GM21423 (cell line): ENCODE data around the gene ETV6.
"Not testable (repeated sequence)": the region's sequence is repeated elsewhere in the genome, so short reads cannot be mapped to it uniquely, and the experiment has no call there.

ENCODE experiments used
- ATAC-seq: cut with Tn5 transposase; IDR thresholded peaks from one replicate; pipeline ENCODE4 v1.9.1; 2021; ENCODE audit warnings: mild to moderate bottlenecking, moderate library complexity; ENCODE audit not compliant: unreplicated experiment

Gene ETV6

DNA sequence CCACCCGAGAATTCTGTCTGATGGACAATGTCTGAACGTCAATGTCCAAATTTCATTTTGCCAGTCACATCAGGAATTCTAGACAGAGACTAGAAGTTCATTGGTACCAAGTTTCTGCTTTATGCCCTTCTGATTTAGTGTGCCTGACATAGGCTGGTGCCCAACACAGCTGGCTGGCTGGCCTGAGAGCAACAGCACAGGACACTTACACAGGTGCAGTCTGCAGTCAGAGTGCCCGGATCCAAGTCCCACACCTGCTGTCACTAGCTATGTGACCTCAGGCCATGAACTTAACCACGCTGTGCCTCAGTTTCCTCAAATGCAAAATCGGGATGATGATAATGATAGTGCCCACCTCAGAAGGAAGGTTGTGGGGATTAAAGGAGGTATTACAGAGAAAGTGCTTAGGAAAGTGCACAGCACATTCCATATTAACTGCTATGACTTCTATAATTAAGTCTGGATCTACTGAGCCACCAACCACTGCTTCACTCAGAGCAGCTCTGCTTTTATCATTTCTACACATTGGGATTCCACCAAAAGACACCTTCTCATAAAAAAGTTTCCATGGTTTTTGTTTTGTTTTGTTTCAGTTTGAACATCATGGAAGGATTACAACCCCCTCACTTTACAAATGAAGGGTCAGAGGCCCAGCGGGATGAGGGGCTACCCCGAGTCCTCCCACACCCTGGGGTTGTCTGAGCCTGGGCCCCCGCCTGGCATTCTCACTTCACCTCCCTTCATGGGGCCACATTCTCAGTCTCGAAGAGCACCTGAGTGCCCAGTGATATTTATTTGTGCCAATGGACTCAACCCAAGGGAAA is 252.4 kb downstream of the ETV6 start:
- ATAC-seq = no peak

DNA sequence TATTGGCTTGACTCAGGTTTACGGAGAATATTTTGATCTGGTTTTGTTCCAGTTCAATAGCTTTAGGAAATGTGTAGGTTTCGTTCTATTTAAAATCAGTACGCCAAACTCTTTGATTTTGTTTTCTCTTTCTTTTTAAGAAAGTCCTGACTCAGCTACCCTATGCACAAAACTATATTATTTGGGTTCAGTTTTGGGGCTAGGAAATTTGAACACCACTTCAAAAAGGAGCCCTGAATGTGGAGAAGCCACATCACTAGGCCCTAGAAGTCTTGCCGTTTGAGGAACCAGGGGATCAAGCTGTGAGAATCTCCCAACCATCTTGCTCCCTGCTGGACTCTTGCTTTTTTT is 253.0 kb downstream of the ETV6 start:
- no peak for ATAC-seq

DNA sequence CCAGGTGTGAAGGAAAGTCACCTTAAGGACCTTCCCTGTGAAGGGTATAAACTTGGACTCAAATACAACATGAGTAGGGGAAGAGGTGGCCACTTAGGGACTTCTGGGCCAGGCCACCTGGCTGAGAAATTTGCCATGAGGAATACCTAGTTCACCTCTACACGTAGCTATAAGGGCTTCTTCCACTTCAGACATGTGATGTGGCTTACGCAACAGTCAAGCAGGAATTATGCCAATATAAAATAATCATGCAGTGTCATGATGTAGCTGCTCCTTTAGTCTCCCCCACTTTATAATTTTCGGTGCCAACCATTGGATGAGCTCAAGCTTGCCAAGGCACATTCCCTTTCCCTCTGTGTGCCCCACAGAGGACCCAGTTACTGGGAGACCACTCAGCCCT is 254.7 kb downstream of the ETV6 start:
- no peak for ATAC-seq

DNA sequence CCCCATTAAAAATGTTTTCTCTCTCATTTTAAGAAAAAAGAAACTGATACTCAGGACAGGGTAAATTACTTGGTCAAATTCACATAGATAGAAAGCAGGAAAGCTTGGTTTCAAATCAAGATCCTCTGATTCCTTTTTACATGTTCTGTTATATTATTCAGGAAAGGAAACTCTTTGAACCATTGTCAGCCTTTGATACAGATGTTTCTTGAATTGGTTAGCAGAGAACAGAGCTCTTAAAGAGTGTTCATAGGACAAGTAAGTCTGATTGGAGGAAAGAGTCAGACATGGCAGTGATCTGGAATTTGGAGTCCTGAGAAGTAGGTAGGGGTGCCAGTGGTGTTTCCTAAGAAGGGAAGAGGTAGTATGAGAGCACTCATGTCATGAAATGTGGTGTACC is 256.1 kb downstream of the ETV6 start:
- ATAC-seq = no peak

DNA sequence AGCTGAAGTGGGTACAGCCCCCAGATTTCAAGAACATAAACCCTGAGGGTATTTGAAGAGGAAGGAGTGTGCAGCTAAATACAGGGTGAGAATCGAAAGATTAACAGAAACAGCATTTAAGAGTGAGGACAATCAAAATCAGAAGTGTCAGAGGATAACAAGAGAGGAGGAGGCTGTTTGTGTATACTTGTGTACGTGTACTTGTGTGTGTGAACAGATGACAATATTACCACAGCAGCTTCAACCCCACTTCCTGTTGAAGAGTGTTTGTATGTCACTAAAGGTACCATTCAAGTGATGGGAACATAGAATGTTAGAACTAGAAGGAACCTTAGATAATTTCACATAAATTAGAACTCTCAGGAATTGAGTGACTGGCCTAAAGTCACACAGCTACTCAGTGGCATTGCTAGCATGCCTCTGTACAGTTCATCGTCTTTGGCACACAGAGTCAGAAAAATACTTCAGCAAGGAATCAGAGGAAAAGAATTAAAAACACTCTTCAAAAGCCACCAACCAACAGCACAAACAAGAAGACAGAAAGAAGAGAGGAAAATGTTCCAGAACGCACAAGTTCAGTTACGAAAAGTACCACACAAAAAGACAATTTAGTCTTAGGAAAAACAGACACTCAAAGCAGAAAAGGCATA is 256.9 kb downstream of the ETV6 start:
- ATAC-seq = no peak

DNA sequence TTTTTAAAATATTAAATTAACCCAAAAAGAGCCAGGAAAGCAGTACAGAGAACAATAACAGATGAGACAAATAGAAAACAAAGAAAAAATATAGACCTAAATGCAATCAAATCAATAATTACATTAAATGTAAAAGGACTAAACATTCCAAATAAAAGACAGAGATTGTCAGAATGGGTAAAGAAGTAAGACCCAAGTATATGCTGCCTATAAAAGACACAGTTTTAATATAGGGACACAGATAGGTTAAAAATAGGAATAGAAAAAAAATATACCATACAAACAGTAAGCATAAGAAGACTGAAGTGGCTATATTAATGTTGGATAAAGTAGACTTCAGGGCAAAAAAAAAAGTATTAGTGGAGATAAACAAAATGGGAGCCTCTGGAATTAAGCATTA is 258.2 kb downstream of the ETV6 start:
- ATAC-seq = no peak

DNA sequence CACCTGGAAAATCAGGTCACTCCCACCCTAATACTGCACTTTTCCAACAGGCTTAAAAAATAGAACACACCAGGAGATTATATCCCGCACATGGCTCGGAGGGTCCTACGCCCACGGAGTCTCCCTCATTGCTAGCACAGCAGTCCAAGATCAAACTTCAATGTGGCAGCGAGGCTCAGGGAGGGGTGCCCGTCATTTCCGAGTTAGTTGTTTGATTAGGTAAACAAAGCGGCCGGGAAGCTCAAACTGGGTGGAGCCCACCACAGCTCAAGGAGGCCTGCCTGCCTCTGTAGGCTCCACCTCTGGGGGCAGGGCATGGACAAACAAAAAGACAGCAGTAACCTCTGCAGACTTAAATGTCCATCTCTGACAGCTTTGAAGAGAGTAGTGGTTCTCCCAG is 259.9 kb downstream of the ETV6 start:
- not testable (repeated sequence) for ATAC-seq

DNA sequence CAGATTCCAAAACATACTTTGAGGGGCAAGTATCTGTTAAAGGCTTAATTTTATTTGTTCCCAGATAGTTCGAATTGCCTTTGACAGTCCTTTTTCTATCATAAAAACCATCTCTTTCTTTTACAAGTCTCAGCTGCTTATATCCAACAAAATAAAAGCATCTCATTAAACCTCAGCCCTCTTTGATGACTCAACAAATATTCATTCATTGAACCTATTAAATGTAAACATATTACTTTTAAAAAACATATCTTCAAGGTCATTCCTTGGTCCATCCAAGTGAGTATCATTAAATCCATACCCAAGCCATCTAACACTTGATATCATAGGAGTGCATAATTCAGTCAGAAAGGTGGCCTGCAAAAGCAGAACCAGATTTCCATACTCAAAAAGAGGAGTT is 266.6 kb downstream of the ETV6 start:
- no peak for ATAC-seq

DNA sequence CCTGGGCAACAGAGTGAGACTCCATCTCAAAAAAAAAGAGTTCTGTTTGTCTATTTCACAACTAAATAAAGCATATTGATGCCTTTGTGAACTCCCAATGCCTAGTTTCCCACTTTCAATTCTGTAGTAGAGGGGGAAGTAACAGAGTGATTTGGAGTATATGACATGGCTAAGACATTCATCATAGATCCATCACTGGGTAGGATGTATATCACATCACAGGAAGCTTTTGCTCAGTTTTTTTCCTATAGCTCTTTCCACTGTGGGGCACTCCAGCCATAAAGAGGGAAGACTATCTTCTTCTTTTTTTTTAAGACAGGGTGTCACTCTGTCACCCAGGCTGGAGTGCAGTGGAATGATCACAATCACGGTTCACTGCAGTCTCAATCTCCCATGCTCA is 267.3 kb downstream of the ETV6 start:
- ATAC-seq = no peak

DNA sequence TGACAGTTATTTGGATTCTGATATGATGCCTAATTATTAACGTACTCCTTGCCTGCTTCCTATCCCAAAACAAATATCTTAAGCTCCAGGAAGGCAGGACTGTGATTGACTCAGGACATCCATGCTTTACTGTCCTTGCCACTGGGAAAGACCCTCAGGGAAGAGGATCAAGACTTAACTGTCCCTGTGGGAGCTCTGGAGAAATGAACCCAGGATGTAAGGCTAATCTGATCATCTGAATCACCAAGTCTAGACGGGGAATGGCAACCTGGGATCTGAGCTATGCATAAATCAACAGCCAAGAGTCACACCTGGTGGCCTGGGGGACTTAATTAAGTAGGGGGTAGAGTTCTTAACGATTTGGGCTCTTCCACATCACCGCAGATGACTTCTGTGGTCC is 268.0 kb downstream of the ETV6 start:
- ATAC-seq = no peak

DNA sequence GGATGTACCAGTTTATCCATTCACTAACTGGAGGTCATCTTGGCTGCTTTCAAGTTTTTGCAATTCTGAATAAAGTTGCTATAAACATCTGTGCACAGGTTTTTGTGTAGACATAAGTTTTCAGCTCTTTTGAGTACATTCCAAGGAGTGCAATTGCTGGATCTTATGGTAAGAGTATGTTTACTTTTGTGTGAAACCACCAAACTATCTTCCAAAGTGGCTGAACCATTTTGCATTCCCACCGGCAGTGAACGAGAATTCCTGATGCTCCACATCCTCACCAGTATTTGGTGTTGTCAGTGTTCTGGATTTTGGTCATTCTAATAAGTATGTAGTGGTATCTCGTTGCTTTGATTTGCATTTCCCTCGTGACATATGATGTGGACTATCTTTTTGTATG is 270.8 kb downstream of the ETV6 start:
- ATAC-seq = no peak

DNA sequence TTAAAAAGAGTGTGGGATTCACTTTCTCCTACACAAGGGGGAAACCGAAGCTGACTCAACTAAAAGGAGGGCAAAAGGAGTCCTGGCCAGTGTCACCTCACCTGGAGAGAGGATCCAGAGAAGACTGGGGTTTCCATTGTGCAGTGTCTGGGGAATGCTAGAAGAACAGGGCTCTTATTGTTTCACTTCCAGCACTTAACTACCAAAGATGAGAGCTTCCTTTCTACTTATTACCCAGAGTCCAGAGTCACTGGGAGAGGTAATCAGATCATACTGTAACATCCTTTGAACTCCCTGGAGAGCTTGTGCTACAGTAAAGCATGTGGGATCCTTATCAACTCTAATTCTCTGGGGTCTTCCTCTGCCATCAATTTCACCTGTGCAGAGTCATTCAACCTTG is 272.9 kb downstream of the ETV6 start:
- ATAC-seq = no peak

DNA sequence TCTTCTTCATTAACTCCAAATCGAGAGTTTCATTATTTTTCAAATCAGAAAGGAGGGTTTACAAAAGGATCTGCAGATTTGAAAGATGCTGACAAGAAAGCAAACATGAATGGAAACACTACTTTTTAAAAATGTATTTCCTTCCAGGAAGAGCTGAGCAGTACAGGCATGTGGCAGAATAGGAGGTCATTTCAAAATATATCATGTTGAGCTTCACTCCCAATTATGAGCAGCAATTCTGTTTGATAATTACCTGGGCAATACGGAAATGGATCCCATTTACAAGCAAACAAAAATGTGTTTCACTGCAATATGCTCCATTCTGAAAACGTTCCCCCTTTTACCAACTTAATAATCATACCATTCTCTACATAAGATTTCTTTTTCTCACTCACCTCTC is 273.6 kb downstream of the ETV6 start:
- no peak for ATAC-seq

DNA sequence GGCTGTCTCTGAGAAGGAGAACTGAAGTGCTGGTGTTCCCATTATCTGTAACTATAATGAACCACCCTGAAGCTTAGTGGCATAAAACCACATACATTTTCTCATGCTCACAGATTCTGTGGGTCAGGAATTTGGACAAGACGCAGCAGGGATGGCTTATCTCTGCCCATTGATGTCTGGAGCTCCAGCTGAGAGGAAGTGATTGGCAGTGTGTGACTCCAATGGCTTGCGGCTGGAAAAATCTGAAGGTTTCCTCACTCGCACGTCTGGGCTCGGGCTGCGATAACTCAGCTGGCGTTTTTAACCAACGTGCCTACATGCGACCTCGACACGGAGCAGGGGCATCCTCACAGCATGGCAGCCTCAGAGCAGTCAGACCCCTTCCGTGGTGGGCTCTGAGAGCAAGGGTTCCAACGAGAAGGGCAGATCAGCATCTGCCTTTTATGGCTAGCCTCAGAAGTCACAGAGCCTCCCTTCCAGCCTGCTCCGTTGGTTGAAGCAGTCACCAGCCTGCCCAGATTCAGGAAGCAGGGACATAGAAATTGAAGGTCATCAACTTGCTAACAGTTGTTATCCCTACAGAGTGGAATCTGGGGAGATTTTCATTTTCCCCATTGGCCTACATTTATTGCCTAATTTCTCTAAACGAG is 277.9 kb downstream of the ETV6 start:
- no peak for ATAC-seq

DNA sequence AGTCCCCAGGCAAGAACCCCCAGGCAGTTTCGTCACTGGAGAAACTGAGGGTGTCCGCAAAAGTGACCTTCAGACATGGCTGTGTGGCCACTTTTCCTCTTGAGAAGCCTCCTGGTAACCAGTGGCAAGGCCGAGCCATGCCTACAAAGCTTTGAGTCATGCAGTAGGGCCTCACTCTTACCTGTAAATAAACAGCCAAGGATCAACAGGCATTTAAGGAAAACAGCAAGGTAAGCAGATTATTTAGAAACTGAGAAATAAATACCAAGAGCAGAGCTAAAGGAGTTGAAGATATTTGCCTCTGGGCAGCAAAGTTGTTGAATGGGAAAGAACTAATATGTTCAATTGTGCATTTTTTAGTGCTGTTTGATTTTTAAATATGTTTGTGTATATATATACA is 280.2 kb downstream of the ETV6 start:
- ATAC-seq = no peak

DNA sequence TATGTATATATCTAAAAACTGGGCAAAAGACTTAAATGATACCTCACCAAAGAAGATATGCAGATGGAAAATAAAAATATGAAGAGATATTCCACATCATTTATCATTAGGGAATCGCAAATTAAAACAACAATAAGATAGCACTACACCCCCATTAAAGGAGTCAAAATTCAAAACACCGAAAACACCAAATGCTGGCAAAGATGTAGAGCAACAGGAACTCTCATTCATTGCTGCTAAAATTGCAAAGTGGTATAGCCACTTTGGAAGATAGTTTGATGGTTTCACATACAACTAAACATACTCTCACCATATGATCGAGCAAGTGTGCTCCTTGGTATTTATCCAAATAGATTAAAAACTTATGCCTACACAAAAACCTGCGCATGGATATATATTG is 289.7 kb downstream of the ETV6 start:
- ATAC-seq = no peak

DNA sequence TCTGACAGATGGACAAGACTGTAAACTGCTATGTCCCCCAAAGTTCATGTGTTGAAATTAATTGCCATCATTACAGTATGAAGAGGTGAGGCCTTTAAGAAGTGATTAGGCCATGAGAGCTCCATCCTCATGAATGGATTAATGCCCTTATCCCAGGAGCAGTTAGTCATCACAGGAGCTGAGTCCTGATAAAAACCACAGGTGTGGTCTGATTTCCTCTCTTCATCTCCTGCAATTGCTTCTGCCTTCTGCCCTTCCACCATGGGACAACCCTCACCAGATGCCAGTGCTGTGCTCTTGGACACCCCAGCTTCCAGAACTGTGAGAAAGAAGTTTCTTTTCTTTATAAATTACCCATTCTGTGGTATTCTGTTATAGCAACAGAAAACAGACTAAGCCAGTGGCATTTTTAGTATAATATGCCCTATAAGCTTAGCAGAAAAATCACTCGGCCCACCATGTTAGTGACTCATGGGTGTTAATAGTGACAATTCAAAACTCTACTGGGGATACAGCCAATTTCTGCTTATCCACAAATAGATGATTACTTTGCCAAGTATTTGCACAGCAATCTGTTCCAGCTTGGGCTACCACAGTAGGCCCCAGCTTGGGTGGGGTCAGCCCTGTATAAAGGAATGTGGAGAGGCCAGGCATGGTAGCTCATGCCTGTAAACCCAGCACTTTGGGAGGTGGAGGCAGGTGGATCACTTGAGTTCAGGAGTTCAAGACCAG is 292.3 kb downstream of the ETV6 start:
- ATAC-seq = no peak

DNA sequence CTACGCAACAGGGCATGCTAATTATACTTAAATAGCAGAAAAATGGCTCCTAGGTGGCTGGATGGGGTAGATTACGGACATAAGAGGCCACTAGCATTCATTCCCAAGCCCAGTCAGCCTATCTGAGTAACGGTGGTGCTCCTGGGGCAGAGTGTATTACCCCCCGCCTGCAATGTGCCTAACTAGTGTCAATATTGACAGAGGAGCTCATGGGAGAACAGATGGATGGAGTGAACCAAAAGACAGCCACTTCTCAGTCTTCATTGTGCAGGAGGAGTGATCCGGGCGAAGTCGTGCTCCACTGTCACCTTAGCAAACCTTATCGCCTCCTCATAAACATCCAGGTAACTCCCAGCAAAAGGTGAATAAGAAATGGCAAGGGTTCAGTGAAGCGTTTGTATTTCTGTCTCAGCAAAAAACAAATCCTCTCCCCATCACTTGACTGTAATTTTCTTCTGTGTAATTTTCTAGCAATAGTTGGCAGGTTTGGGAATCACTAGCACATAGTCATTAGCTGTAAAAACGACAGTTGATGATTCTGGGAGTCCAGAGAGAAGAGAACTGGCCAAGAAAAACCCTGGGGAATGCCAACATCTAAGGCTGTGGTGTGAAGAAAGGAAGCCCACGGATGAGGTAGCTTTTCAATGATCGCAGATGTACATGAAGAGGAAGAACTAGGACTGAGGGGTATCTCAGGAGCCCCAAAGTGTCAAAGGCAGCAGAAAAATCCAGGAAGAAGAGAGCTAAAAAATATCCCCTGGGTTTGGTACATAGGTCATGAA is 294.6 kb downstream of the ETV6 start:
- ATAC-seq = no peak
